Activated CD8-positive, alpha-beta memory T cell treated with anti-CD3 and anti-CD28 coated beads for 24 hours (primary cell): ENCODE measurements around the gene DYNLT1.

Experiments
- DNase-seq: peaks from one replicate; pipeline ENCODE4 v3.0.0-alpha.2; 2020

The DYNLT1 gene

GRCh38 chr6:158595223-158595622, 49.3 kb downstream of the DYNLT1 start:
- DNase-seq = no peak

DNA sequence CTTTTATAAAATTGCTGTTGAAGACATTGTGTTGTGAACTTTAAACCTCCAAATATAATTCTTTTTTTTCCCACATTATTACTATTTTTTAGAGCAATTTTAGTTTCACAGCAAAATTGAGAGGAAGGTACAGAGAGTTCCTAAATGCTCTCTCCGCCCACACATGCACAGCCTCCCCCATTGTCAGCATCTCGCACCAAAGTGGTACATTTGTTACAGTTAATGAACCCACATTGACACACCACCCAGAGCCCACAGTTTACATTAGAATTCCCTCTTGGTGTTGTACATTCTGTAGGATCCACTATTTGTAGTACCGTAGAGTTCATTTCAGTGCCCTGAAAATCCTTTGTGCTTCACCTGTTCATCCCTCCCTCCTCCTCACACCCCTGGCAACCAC, 50.9 kb downstream of the DYNLT1 start:
- no peak for DNase-seq

- DNase-seq = no peak
These were observed 52.7 kb downstream of the DYNLT1 start for GRCh38 chr6:158591810-158592209.

DNA sequence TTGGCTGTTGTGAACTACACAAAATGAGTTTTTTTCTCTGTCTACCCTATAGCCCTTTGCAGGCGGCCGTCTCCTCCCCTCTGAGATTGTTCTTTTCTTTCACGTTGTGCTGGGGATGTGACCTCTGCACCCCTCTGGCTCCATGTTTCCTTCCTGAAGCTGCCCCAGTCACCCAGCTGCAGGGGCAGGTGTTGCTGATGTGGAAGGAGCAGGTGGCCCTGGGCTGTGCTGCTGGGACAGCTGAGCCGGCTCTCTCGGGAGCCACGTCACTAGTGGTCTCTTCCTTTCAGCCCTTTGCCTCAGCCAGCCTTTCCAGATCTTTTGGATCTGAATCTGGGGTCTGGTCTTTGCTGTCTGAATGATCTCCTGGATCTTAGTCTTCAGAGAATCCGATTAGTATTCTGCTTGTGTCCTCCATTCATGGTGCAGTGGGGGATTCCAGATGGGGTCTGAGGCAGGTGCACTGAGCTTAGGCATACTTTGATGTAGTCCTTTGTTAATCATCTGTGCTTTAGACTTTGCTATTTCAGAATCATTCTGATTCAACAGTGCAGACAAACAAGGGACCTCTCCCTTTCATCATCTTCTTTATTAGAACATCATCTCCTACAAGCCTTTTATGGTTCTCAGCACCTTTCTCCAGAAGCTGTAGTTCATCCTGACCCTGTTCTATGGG, 53.3 kb downstream of the DYNLT1 start:
- no peak for DNase-seq

- DNase-seq = no peak
These were observed 55.2 kb downstream of the DYNLT1 start for GRCh38 chr6:158589366-158589765.

DNA sequence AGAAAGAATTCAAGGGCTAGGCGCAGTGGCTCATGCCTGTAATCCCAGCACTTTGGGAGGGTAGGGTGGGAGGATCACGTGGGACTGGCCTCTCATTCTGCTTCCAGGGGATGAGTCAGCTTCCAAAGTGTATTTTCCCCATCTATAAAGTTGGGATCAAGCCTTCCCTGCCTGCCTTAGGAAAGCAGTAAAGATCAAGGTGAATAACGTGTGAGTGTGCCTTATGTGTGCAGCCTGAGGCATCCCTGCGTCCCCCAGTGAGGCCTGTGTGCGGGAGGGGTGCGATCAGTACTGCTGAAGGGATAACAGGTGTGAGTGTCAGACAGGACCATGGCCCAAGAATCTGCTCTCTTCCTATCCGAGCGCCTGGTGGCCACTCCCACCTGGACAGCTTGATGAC, 57.9 kb downstream of the DYNLT1 start:
- DNase-seq = no peak
